GM06990 (cell line): ENCODE measurements around the gene WASHC4.

Experiments
- DNase-seq: peaks from one replicate; pipeline ENCODE4 v3.0.0-alpha.2; 2011; ENCODE audit not compliant: insufficient read length; ENCODE audit errors: extremely low read depth
- H3K27me3 ChIP-seq: replicated peaks from 2 replicates; pipeline ENCODE4 v1.6.0; 2011; ENCODE audit warnings: low read length; ENCODE audit not compliant: control insufficient read depth, insufficient read depth
- H3K36me3 ChIP-seq: 2 replicates; pipeline ENCODE4 v1.5.1; 2011; ENCODE audit warnings: low read length; ENCODE audit not compliant: control insufficient read depth, insufficient read depth
- H3K4me3 ChIP-seq: replicated peaks from 2 replicates; pipeline ENCODE4 v1.5.1; 2011; ENCODE audit warnings: low read depth, mild to moderate bottlenecking, control low read depth, low read length
- TF ChIP-seq, protein P1 (sequence below): IDR thresholded peaks from 2 replicates; pipeline ENCODE4 v1.5.1; 2011; ENCODE audit warnings: low read length, control low read depth, mild to moderate bottlenecking, inconsistent platforms; ENCODE audit not compliant: insufficient read depth, poor library complexity, severe bottlenecking

The WASHC4 gene

DNA sequence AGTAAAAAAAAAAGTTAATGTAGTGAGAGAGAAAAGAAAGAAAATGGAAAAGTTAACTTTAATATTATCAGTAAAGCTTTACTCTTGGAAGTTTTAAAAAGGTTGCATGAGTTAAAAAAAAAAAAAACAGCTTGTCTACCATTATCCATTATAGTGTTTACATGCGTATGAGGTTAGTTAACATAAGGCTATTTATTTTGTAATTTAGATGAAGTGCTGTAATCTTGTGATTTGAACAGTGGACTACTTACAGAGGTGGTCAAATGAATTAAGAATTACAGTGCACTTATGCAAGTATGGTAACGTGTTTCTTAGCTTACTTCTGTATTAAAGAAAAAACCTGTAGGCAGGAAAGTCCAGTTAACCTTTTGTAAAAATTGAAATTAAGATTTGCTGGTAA is 30.7 kb downstream of the WASHC4 start:
- DNase-seq: no peak
- H3K4me3 ChIP-seq: no peak overlapping the region
- H3K36me3 ChIP-seq: peaks cover 6% of the 10 kb centered on the region
- TF ChIP-seq, protein P1, sequence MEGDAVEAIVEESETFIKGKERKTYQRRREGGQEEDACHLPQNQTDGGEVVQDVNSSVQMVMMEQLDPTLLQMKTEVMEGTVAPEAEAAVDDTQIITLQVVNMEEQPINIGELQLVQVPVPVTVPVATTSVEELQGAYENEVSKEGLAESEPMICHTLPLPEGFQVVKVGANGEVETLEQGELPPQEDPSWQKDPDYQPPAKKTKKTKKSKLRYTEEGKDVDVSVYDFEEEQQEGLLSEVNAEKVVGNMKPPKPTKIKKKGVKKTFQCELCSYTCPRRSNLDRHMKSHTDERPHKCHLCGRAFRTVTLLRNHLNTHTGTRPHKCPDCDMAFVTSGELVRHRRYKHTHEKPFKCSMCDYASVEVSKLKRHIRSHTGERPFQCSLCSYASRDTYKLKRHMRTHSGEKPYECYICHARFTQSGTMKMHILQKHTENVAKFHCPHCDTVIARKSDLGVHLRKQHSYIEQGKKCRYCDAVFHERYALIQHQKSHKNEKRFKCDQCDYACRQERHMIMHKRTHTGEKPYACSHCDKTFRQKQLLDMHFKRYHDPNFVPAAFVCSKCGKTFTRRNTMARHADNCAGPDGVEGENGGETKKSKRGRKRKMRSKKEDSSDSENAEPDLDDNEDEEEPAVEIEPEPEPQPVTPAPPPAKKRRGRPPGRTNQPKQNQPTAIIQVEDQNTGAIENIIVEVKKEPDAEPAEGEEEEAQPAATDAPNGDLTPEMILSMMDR: no peak
- no peaks in the 10 kb centered on the region for H3K27me3 ChIP-seq

DNA sequence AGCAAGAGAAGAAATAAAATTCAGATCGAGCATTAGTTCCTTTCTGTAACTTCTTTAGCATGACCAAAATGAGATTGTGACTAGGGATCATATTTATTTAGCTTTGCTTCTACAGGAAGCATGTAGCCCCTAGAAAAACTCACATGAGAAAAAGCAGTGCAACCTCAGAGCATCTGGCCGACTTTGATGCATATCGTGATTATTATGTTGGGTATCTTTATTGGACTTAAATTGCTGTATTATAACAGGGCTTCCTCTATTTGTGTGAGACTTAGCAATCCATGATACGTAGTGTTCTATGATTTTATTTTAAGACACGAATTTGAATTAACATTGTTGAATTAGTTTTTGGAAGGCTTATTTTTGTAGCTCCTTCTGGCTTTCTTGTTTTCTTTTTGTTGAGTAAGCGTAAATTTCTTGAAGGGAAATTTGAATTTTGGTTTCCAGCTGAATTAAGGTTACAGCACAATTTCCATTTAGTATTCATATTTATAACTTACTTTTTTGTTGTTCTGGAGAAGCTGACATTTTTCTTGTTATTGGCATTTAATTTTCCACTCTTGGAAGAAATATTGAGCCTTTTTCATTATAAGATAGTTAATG is 33.9 kb downstream of the WASHC4 start:
- Histone ChIP-seq H3K27me3 (no peaks in the 10 kb centered on the region), H3K4me3 (no peak overlapping the region), H3K36me3 (peaks cover 5% of the 10 kb centered on the region; the same call in 1 of the 2 replicates)
- TF ChIP-seq, protein P1: no peak
- DNase-seq: no peak

DNA sequence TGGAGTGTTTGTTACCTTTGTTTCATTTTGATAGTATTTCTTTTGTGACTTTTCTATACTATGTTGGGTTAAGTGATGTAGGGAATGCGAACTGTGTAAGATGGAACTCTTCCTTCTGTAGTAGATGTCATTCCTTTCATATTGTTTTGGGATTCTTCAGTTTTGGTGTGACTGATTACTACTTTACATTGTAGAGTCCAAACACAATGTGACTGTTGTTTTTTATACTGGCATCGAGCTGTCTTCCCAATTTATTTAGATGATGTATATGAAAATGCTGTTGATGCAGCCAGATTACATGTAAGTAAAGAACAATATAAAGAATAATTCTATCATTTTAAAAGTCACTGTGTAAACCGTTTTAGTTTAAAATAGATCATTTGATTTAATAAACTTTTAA is 34.7 kb downstream of the WASHC4 start:
- Histone ChIP-seq H3K4me3 (no peak overlapping the region), H3K36me3 (peaks cover 2% of the 10 kb centered on the region; the same call in 1 of the 2 replicates), H3K27me3 (no peaks in the 10 kb centered on the region)
- DNase-seq: no peak
- TF ChIP-seq, protein P1: no peak

DNA sequence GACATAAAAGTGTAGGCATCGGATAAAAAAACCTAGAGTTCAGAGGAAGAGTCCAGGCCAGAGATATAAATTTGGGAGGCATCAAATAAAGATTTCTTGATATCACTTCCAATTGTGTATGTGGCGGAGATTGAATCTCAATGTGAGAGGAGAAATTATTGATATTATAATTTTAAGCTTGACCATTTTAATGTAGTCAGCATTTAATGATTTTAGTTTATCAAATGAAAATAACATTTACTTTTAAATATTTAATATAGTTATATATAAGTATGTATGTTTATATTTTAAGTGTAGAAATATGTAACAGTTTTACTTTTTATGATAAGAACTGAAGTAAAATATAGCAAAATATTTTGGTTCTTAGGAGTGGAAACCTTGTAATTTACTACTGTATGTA is 48.7 kb downstream of the WASHC4 start:
- peaks cover 4% of the 10 kb centered on the region for H3K36me3 ChIP-seq
- H3K4me3 ChIP-seq: no peak overlapping the region
- no peak for DNase-seq
- TF ChIP-seq, protein P1: no peak
- no peaks in the 10 kb centered on the region for H3K27me3 ChIP-seq

DNA sequence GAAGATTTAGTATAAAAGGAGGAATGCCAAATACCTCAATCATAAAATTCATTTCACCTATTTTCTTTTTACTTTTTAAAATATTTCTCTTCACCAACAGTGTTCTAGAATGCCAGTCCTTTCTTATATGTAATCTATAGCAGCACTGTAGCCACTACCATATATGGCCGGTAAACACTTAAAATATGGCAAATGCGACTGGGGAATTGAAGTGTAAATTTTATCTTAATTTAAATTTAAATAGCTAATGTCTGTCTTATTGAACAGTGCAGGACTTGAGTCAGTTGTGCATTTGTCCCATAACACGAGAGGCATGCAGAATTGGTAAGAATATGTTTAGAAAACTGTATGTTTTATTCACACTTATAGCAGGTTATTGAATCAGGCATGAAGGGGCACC is 50.1 kb downstream of the WASHC4 start:
- peaks cover 4% of the 10 kb centered on the region for H3K36me3 ChIP-seq
- TF ChIP-seq, protein P1: no peak
- DNase-seq: no peak
- no peaks in the 10 kb centered on the region for H3K27me3 ChIP-seq
- H3K4me3 ChIP-seq: no peak overlapping the region

DNA sequence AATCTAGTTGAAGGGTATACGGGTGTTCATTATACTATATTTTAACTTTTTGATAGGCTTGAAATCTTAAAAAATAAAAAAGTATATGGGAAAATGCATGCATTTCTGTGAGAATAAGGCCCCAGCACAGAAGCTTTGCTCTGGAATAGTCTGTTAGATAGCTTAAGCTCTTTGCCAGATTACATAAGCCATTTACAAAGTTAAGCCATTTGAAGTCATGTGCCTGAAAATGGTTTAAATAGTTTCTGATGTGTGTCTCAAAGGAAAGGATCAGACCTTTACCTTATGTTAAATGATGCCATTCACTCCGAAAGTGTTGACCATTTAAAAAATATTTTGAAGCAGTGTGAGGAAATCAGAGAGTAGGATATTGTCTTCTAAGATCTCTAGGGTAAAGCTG is 51.3 kb downstream of the WASHC4 start:
- no peak for DNase-seq
- Histone ChIP-seq H3K36me3 (peaks cover 5% of the 10 kb centered on the region), H3K27me3 (no peaks in the 10 kb centered on the region), H3K4me3 (no peak overlapping the region)
- TF ChIP-seq, protein P1: no peak
